ENCODE data around the gene HLA-DQB1.

GRCh38 chr6:32639440-32640394 is 26.7 kb downstream of the HLA-DQB1 start:
- TF ChIP-seq EZH2 (IDR thresholded peaks at IDR 0.05; ENCODE audit: insufficient read depth, poor library complexity, severe bottlenecking) (no peak), EZH2phosphoT487 (IDR thresholded peaks at IDR 0.05; ENCODE audit: insufficient read depth, low read depth) (no peak)
